Neural progenitor cell (in vitro differentiated cells): Measurements from ENCODE around the gene ERN1.

ENCODE experiments used
- EZH2 ChIP-seq: fragments of 200-600 bp; sonication (generic); IDR thresholded peaks from 2 replicates; pipeline ENCODE4 v1.6.1; 2017; ENCODE audit warnings: antibody characterized with exemption, mild to moderate bottlenecking, moderate library complexity
- TF ChIP-seq, protein P1 (sequence below): fragments of 200-600 bp; sonication (generic); IDR thresholded peaks from 2 replicates; pipeline ENCODE4 v1.5.1; 2017; ENCODE audit warnings: antibody characterized with exemption, mild to moderate bottlenecking

DNA sequence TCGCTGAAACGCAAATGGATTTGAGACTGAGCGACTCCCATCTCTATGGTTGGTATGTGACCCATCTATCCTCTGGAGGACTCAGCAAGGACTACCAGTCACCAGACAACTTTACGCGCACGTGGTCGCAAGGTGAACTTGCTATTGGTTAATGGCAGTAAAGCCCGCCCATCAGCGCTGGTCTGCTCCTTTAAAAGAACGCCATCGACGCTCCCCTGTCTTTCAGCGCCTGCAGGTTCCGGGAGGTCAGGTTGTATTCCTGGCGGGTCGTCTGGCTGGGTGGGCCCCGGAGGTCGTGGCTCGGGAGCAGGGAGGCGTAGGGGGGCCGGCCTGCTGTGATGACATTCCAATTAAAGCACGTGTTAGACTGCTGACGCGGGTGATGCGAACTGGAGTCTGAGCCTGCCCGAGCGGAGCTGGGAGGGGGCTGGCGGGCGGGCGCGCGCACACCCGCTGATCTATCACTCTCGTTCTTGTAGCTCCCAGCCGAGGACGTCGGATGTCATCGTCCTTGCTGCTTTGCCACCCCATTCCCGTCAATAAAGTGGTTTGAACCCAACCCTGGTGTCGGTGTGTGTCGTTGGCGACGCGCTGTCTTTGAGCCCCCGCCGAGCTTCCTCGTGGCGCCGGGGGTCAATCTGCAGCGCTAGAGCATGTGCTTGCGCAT is 15.9 kb upstream of the ERN1 start:
- TF ChIP-seq, protein P1, sequence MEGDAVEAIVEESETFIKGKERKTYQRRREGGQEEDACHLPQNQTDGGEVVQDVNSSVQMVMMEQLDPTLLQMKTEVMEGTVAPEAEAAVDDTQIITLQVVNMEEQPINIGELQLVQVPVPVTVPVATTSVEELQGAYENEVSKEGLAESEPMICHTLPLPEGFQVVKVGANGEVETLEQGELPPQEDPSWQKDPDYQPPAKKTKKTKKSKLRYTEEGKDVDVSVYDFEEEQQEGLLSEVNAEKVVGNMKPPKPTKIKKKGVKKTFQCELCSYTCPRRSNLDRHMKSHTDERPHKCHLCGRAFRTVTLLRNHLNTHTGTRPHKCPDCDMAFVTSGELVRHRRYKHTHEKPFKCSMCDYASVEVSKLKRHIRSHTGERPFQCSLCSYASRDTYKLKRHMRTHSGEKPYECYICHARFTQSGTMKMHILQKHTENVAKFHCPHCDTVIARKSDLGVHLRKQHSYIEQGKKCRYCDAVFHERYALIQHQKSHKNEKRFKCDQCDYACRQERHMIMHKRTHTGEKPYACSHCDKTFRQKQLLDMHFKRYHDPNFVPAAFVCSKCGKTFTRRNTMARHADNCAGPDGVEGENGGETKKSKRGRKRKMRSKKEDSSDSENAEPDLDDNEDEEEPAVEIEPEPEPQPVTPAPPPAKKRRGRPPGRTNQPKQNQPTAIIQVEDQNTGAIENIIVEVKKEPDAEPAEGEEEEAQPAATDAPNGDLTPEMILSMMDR, result no peak
- no peak for TF ChIP-seq EZH2
